HepG2 (cell line): ENCODE results near the gene RAET1E. TPM values are rescaled to one million over a fixed set of nuclear protein-coding genes. Genes with fewer than 3 reads are reported as not detected.

Experiments
- AHR ChIP-seq: IDR thresholded peaks from 2 replicates; pipeline ENCODE4 v1.6.1; 2018; ENCODE audit warnings: missing genetic modification reagents, missing compliant biosample characterization
- AKNA ChIP-seq: sonication (generic); formaldehyde crosslinking; IDR thresholded peaks from 2 replicates; pipeline ENCODE4 v1.4.0; 2020; ENCODE audit warnings: missing genetic modification reagents, borderline replicate concordance
- ARNT2 ChIP-seq: sonication (generic); formaldehyde crosslinking; IDR thresholded peaks from 2 replicates; pipeline ENCODE4 v1.8.0; 2022; ENCODE audit warnings: mild to moderate bottlenecking, low read depth, missing genetic modification reagents, moderate library complexity
- CBX1 ChIP-seq: IDR thresholded peaks from one replicate; pipeline ENCODE4 v1.6.1; 2016; ENCODE audit warnings: antibody characterized with exemption, low read depth
- DDIT3 ChIP-seq: sonication (generic); formaldehyde crosslinking; IDR thresholded peaks from 2 replicates; pipeline ENCODE4 v1.4.0; 2020; ENCODE audit warnings: mild to moderate bottlenecking, missing genetic modification reagents
- FOXK2 ChIP-seq: fragments of 450-650 bp; IDR thresholded peaks from 2 replicates; pipeline ENCODE4 v1.6.1; 2016
- GZF1 ChIP-seq: sonication (generic); formaldehyde crosslinking; IDR thresholded peaks from 2 replicates; pipeline ENCODE4 v1.5.1; 2020; ENCODE audit warnings: mild to moderate bottlenecking, missing genetic modification reagents
- IRF1 ChIP-seq: sonication (generic); formaldehyde crosslinking; IDR thresholded peaks from 2 replicates; pipeline ENCODE4 v1.4.0; 2020; ENCODE audit warnings: low read depth, mild to moderate bottlenecking, missing genetic modification reagents
- NONO ChIP-seq, 2 experiments: fragments of 450-650 bp in 1 of 2; sonication (generic) in 1 of 2; formaldehyde crosslinking in 1 of 2; IDR thresholded peaks in 1 of 2; conservative IDR thresholded peaks in 1 of 2; 2 replicates each; pipeline versions ENCODE4 v1.6.1 to v1.8.0; 2017 to 2022; ENCODE audit warnings: mild to moderate bottlenecking in 1 of 2, missing genetic modification reagents in 1 of 2, moderate library complexity in 1 of 2
- PRPF4 ChIP-seq: fragments of 200-400 bp; formaldehyde crosslinking; IDR thresholded peaks from 2 replicates; pipeline ENCODE4 v1.6.1; 2016; ENCODE audit warnings: low read length, low read depth; ENCODE audit not compliant: poor library complexity, severe bottlenecking
- SIX1 ChIP-seq: sonication (generic); formaldehyde crosslinking; IDR thresholded peaks from 2 replicates; pipeline ENCODE4 v1.4.0; 2020; ENCODE audit warnings: missing genetic modification reagents, borderline replicate concordance
- SSRP1 ChIP-seq: IDR thresholded peaks from 2 replicates; pipeline ENCODE4 v1.6.1; 2016; ENCODE audit warnings: control low read depth
- ZFP37 ChIP-seq: sonication (generic); formaldehyde crosslinking; IDR thresholded peaks from 2 replicates; pipeline ENCODE4 v1.4.0; 2020; ENCODE audit warnings: missing genetic modification reagents, borderline replicate concordance
- ZMAT5 ChIP-seq: sonication (generic); formaldehyde crosslinking; IDR thresholded peaks from 2 replicates; pipeline ENCODE4 v1.5.0; 2020; ENCODE audit warnings: mild to moderate bottlenecking, low read depth, missing genetic modification reagents, borderline replicate concordance
- ZNF160 ChIP-seq: sonication (generic); formaldehyde crosslinking; IDR thresholded peaks from 2 replicates; pipeline ENCODE4 v1.8.0; 2022; ENCODE audit warnings: mild to moderate bottlenecking, inconsistent platforms, missing genetic modification reagents
- ZNF350 ChIP-seq: sonication (generic); formaldehyde crosslinking; IDR thresholded peaks from 2 replicates; pipeline ENCODE4 v1.4.0; 2020; ENCODE audit warnings: mild to moderate bottlenecking, low read depth, missing genetic modification reagents, borderline replicate concordance
- ZNF468 ChIP-seq: sonication (generic); formaldehyde crosslinking; IDR thresholded peaks from 2 replicates; pipeline ENCODE4 v1.8.0; 2022; ENCODE audit warnings: mild to moderate bottlenecking, moderate library complexity, missing genetic modification reagents
- ZNF614 ChIP-seq: IDR thresholded peaks from 2 replicates; pipeline ENCODE4 v1.6.1; 2018; ENCODE audit warnings: missing biosample characterization, missing genetic modification reagents, inconsistent platforms, borderline replicate concordance
- ZNF629 ChIP-seq: sonication (generic); formaldehyde crosslinking; conservative IDR thresholded peaks from 2 replicates; pipeline ENCODE4 v1.5.0; 2020; ENCODE audit warnings: missing genetic modification reagents
- ZNF710 ChIP-seq: sonication (generic); formaldehyde crosslinking; IDR thresholded peaks from 2 replicates; pipeline ENCODE4 v1.5.0; 2020; ENCODE audit warnings: mild to moderate bottlenecking, missing genetic modification reagents, borderline replicate concordance
- polyA plus RNA-seq, 8 experiments: library from polyadenylated mRNA; depleted of rRNA in 3 of 8; stranded (reverse) in 7 of 8; unstranded in 1 of 8; fragments of >200 nt; fragmentation: Illumina TruSeq in 4 of 8; extraction: Trizol in 4 of 8; gene quantifications; 2 replicates each; pipeline versions ENCODE4 v1.2.1 to v1.2.3, GENCODE V29; 2011 to 2016; ENCODE audit warnings: low read depth in 4 of 8, missing spikeins in 1 of 8, mixed read lengths in 1 of 8; ENCODE audit not compliant: insufficient read depth in 1 of 8
- total RNA-seq, 5 experiments: library from RNA; depleted of rRNA; stranded (reverse); fragments of >200 nt; fragmentation: Illumina TruSeq; extraction: Trizol; gene quantifications; 2 replicates each; pipeline ENCODE4 v1.2.3, GENCODE V29; 2016; ENCODE audit warnings: low read depth in 1 of 5

RAET1E gene
- total and polyA plus RNA-seq, 2 of the 13 experiments (the other 11 are each of a cell fraction or from before 2014, with no cell fraction given) = not detected

GRCh38 chr6:149860834-149861602 lies 36.9 kb downstream of the RAET1E start (continued):
- TF ChIP-seq ZNF629 (CRISPR knock-in tag) = peak; percentile 7; the same call in 1 of the 2 replicates
- TF ChIP-seq ZNF710 (CRISPR knock-in tag) = peak; percentile 63; the same call in 1 of the 2 replicates
- TF ChIP-seq NONO (IDR thresholded peaks at IDR 0.05) = no peak
- TF ChIP-seq NONO (CRISPR knock-in tag; conservative IDR thresholded peaks at IDR 0.05) = no peak
- TF ChIP-seq SSRP1 (CRISPR knock-in tag) = peak; percentile 43; the same call in 1 of the 2 replicates
- peak; percentile 64; the same call in 1 of the 2 replicates for TF ChIP-seq SIX1 (CRISPR knock-in tag)
- peak; percentile 91 for TF ChIP-seq ZNF614 (CRISPR knock-in tag)
- peak; percentile 57 for TF ChIP-seq ZFP37
- TF ChIP-seq PRPF4 = no peak
- TF ChIP-seq ZNF160 (CRISPR knock-in tag) = peak; percentile 73; the same call in 1 of the 2 replicates
- TF ChIP-seq ZMAT5 (CRISPR knock-in tag) = no peak
- peak; percentile 17; the same call in 1 of the 2 replicates for TF ChIP-seq ZNF350 (CRISPR knock-in tag)
- TF ChIP-seq ZNF468 = no peak
- TF ChIP-seq AHR (CRISPR knock-in tag) = peak; percentile 95
- peak; percentile 87; the same call in 1 of the 2 replicates for TF ChIP-seq ARNT2 (CRISPR knock-in tag)
- TF ChIP-seq GZF1 (CRISPR knock-in tag) = no peak
- TF ChIP-seq DDIT3 (CRISPR knock-in tag) = no peak
- TF ChIP-seq FOXK2 = peak; percentile 96
- TF ChIP-seq IRF1 (CRISPR knock-in tag) = no peak
- TF ChIP-seq CBX1 = peak; percentile 69
- no peak for TF ChIP-seq AKNA (CRISPR knock-in tag)
